HEK293T (cell line): ENCODE measurements around the gene UQCRH.

Experiments used
- CTCF ChIA-PET: fragments of 350-600 bp; formaldehyde crosslinking; extraction: SDS; loops from one replicate; lab custom pipeline; 2021; ENCODE audit warnings: antibody characterized with exemption, inconsistent platforms; lab: Yijun Ruan, JAX
- POLR2A ChIA-PET: fragments of 350-600 bp; formaldehyde crosslinking; extraction: SDS; loops from one replicate; lab custom pipeline; 2020; ENCODE audit warnings: antibody characterized with exemption, inconsistent platforms; lab: Yijun Ruan, JAX
- DNase-seq: peaks from one replicate; pipeline ENCODE4 v3.0.0; 2012; ENCODE audit warnings: mixed read lengths; ENCODE audit errors: extremely low spot score
- ARNT ChIP-seq: fragments of 450-650 bp; IDR thresholded peaks from 2 replicates; pipeline ENCODE4 v1.6.1; 2017; ENCODE audit warnings: mild to moderate bottlenecking
- BHLHE40 ChIP-seq: fragments of 450-650 bp; IDR thresholded peaks from 2 replicates; pipeline ENCODE4 v1.6.1; 2016; ENCODE audit warnings: mild to moderate bottlenecking, moderate library complexity, borderline replicate concordance
- CTBP1 ChIP-seq: fragments of 450-650 bp; IDR thresholded peaks from 2 replicates; pipeline ENCODE4 v1.6.1; 2016; ENCODE audit warnings: borderline replicate concordance
- ELF4 ChIP-seq: fragments of 450-650 bp; IDR thresholded peaks from 2 replicates; pipeline ENCODE4 v1.6.1; 2017; ENCODE audit warnings: antibody characterized with exemption
- FOXA1 ChIP-seq: fragments of 450-650 bp; IDR thresholded peaks from 2 replicates; pipeline ENCODE4 v1.6.1; 2016; ENCODE audit warnings: mild to moderate bottlenecking
- FOXK2 ChIP-seq: fragments of 450-650 bp; IDR thresholded peaks from 2 replicates; pipeline ENCODE4 v1.6.1; 2016; ENCODE audit warnings: mild to moderate bottlenecking
- FOXM1 ChIP-seq: fragments of 450-650 bp; IDR thresholded peaks from 2 replicates; pipeline ENCODE4 v1.6.1; 2017; ENCODE audit warnings: mild to moderate bottlenecking, borderline replicate concordance
- HDGF ChIP-seq: fragments of 450-650 bp; IDR thresholded peaks from 2 replicates; pipeline ENCODE4 v1.6.1; 2017; ENCODE audit warnings: antibody characterized with exemption, borderline replicate concordance
- L3MBTL2 ChIP-seq: fragments of 450-650 bp; conservative IDR thresholded peaks from 2 replicates; pipeline ENCODE4 v1.6.1; 2016; ENCODE audit warnings: mild to moderate bottlenecking
- LEF1 ChIP-seq: fragments of 450-650 bp; IDR thresholded peaks from 2 replicates; pipeline ENCODE4 v1.6.1; 2017; ENCODE audit warnings: mild to moderate bottlenecking, borderline replicate concordance
- NFRKB ChIP-seq: fragments of 450-650 bp; IDR thresholded peaks from 2 replicates; pipeline ENCODE4 v1.6.1; 2016; ENCODE audit warnings: mild to moderate bottlenecking, moderate library complexity
- SP1 ChIP-seq: fragments of 450-650 bp; IDR thresholded peaks from 2 replicates; pipeline ENCODE4 v1.6.1; 2017
- SUZ12 ChIP-seq: fragments of 450-650 bp; IDR thresholded peaks from 2 replicates; pipeline ENCODE4 v1.6.1; 2016; ENCODE audit warnings: mild to moderate bottlenecking
- TARDBP ChIP-seq: fragments of 450-650 bp; IDR thresholded peaks from 2 replicates; pipeline ENCODE4 v1.6.1; 2016
- ZNF384 ChIP-seq: fragments of 450-650 bp; IDR thresholded peaks from 2 replicates; pipeline ENCODE4 v1.6.1; 2016
- TF ChIP-seq, protein P1 (sequence below): fragments of 450-650 bp; IDR thresholded peaks from 2 replicates; pipeline ENCODE4 v1.6.1; 2016

Gene UQCRH

DNA sequence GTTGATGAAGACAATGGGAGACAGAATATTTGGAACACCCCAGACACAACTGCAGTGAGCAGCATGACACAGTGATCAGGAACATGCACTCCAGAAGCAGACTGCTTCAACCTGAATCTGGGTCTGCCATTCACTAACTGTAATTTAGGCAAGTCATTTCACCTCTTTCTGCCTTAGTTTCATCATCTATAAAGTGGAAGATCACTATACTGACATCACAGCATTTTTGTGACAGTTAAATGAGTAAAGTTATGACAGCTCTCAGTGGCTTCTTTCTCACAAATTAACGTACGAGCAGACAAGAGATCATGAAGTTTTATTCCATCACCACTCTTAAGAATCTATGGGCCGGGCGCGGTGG, 14.4 kb upstream of the UQCRH start:
- no peak for DNase-seq
- ChIA-PET POLR2A (no interaction called here), CTCF (no interaction called here)
- TF ChIP-seq FOXA1 (no peak), CTBP1 (no peak), FOXM1 (no peak)

DNA sequence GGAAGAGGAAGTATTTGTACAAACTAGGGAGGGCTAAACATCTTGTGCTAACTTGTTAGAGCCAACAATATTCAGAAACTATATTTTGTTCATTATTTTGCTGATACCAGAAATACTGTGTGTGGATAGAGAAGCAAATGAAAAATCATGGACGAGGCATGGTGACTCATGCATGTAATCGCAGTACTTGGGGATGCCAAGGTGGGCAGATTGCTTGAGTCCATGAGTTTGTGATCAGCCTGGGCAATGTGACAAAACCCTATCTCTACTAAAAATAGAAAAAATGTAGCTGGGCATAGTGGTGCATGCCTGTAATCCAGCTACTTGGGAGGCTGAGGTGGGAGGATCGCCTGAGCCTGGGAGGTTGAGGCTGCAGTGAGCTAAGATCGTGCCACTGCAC, 13.5 kb upstream of the UQCRH start:
- POLR2A ChIA-PET, result interaction anchor here (1.7 kb wide), 1 partner anchor 43 kb away, joined by 3 read pairs; the partner anchor contains the start of gene RAD54L
- TF ChIP-seq FOXA1, result no peak
- TF ChIP-seq SP1, result no peak
- no peak for TF ChIP-seq HDGF
- TF ChIP-seq BHLHE40, result no peak
- TF ChIP-seq, protein P1, sequence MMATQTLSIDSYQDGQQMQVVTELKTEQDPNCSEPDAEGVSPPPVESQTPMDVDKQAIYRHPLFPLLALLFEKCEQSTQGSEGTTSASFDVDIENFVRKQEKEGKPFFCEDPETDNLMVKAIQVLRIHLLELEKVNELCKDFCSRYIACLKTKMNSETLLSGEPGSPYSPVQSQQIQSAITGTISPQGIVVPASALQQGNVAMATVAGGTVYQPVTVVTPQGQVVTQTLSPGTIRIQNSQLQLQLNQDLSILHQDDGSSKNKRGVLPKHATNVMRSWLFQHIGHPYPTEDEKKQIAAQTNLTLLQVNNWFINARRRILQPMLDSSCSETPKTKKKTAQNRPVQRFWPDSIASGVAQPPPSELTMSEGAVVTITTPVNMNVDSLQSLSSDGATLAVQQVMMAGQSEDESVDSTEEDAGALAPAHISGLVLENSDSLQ, result no peak
- CTCF ChIA-PET, result no interaction called here
- DNase-seq, result no peak

DNA sequence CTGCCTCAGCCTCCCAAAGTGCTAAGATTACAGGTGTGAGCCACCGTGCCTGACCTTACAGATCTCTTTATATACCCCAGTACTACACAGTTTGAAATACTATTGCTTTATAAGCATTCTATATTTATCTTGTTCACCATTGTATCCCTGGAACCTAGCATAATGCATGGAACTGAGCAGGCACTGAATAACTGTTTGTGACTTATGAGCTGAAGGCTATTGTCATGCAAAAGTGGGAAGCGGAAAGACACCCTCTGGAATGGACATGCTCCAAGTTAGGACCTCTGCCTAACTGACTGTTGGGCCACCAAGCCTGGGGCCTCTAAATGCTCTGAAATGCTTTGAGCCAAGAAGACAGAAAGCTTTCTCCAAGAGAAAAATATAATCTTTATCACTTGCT, 8.2 kb upstream of the UQCRH start:
- DNase-seq, result no peak
- CTCF ChIA-PET, result no interaction called here

DNA sequence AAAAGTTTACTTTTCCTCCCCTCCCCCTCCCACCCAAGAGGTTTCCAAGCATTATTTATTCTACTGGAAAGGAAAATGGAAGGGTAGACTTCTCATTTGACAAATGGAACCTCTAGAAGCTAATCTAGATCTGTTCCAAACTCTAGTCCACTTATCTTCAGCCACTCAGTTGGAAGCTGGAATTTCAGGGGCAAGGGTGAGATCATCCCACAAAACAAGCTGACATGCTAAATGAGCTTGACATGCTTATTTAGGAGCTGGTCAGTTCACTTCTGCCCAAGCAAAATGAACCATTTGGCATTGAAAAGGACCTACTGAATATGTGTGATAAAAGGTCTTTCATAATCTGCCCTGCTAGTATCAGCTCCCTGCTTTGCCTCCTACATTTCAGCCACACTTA, 5.1 kb upstream of the UQCRH start:
- ChIA-PET CTCF (no interaction called here), POLR2A (interaction anchor here (1.3 to 3.1 kb wide), 2 partner anchors 42 to 51 kb away, joined by 4 to 14 read pairs; partner anchors contain the start of genes NSUN4 and RAD54L)
- TF ChIP-seq SP1 (no peak), TARDBP (no peak), L3MBTL2 (no peak), FOXK2 (no peak), LEF1 (no peak)
- no peak for DNase-seq

More for the DNA sequence above, 8.2 kb upstream of the UQCRH start:
- POLR2A ChIA-PET, result interaction anchor here (2.8 kb wide), 1 partner anchor 10 kb away, joined by 9 read pairs; no protein-coding TSS in a partner anchor
- TF ChIP-seq L3MBTL2, result no peak

DNA sequence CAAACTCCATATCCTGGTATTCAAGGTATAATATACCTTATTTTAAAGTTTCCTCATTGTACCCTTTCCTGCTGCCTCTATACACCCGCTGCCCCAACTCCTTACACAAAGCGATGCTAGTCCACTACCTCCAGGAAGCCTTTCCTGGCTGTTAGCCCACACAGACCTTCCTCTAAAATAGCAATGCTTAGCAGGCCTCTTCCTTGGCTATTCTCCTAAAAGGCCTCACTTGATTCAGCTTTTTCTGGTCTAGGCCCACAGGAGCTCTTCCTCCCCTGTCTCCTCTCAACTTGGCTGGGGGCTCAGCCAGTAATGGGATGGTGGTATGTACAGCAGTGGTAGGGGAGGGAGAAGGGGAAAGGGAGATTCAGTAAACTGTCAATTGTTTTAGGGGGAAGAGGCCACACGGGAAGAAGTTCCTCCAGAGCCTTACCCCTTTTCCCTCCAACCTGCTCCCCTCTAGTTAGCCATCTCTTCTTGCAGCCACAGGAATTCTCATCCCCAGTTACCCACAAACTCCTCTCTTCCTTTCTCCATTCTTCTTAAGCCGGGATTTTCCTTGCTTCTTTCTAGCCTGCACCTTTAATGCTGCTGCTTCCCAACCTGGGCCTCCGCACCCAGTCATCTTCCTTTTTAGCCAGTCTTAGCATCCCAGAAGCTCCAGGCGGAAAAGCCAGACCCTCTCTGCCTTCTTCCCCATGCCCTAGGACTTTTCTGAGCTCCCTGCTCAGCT, 2.7 kb upstream of the UQCRH start:
- no peak for DNase-seq
- ChIA-PET CTCF (interaction anchor here (0.6 to 1.3 kb wide), 2 partner anchors 47 to 252 kb away, joined by 3 read pairs; no protein-coding TSS in a partner anchor), POLR2A (interaction anchor here (0.8 to 3.1 kb wide), 2 partner anchors 15 to 39 kb away, joined by 3 to 14 read pairs; partner anchors contain the start of gene NSUN4)
- TF ChIP-seq, protein P1, result no peak
- TF ChIP-seq CTBP1 (no peak), ELF4 (no peak), BHLHE40 (no peak), NFRKB (no peak), ZNF384 (no peak), FOXK2 (no peak), ARNT (no peak), SP1 (no peak), TARDBP (no peak), LEF1 (no peak), FOXA1 (no peak), HDGF (no peak), L3MBTL2 (no peak), SUZ12 (no peak), FOXM1 (no peak)

DNA sequence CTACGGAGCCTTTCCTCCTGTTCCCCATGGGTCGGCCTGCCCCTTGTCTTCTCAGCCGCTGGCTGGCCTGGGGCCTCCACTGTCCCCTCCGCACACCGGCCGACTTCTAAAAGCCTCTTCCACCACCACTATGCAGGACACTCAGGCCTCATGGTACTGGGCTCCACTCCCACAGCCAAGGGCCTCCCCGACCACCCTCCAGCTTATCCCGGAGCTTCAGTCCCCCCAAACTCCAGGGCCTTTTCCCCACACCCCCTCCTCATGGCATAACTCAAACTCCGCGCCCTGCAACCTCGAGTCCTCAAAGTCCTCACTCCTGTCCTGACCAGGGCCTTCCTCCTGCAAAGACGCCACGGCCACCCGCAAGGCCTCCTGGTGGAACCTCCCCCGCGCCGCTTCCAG, 2.1 kb upstream of the UQCRH start:
- TF ChIP-seq FOXM1, result no peak
- TF ChIP-seq ZNF384, result no peak
- TF ChIP-seq NFRKB, result no peak
- TF ChIP-seq SP1, result no peak
- no peak for TF ChIP-seq ARNT
- no peak; the same call in 1 of the 2 replicates for TF ChIP-seq L3MBTL2
- CTCF ChIA-PET, result no interaction called here
- DNase-seq, result no peak
- POLR2A ChIA-PET, result interaction anchor here (3.1 kb wide), 1 partner anchor 39 kb away, joined by 14 read pairs; the partner anchor contains the start of gene NSUN4

DNA sequence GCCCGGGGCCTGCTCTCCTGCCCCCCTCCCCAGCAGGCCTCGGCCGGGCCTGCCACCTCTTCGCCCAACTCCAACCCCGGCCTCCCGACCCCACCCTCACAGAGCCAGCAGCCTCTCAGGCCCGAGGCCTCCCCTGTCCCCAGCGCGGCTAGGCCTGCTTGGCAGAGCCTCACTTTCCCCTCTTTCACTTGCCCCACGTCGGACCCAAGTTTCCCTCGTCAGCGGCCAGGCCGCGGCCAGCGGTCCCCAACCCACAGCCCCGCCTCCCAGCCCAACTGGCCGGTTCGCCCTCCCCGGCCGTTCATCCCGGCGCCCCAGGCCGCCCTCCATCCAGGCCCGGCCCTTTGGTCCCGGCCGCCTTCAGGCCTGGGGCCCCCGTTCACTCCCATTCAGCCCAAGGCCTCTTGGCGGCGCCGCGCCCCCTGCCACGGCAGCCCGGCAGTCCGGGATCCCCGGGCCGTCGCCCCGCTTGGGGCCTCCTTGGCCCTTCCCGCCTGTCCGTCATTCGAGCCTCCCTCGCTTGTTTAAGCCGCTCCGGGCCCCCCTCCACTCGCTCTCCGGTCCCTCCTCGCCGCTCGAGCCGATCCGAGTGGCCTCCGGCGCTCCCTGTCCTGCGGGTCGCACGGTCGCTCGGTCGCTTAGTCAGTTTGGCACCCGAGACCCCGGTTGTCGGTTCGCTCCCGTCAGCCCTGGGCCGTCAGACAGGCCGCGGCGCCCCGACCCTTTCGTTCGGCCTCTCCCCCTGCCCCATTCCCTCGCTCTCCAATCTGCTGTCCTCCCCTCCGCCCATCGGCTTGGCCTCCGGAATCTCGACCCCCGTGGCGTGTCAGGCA, 1.5 kb upstream of the UQCRH start:
- ChIA-PET CTCF (no interaction called here), POLR2A (interaction anchor here (1.2 to 2.9 kb wide), 2 partner anchors 38 to 55 kb away, joined by 8 to 29 read pairs; partner anchors contain the start of gene NSUN4)
- DNase-seq, result no peak
- TF ChIP-seq SUZ12, result no peak
- no peak for TF ChIP-seq TARDBP
- TF ChIP-seq FOXK2, result no peak
- no peak for TF ChIP-seq BHLHE40
- no peak for TF ChIP-seq ELF4
- TF ChIP-seq LEF1, result no peak
- no peak for TF ChIP-seq L3MBTL2
- TF ChIP-seq, protein P1, result peak; percentile 60
